HCT116 (cell line): Measurements from ENCODE around the gene LRP1B. TPM values are rescaled to one million over a fixed set of nuclear protein-coding genes. Genes with fewer than 3 reads are reported as not detected.

ENCODE experiments used
- ATAC-seq: fragments of 200-7000 bp; cut with Tn5 transposase; 2 replicates; pipeline ENCODE4 v1.9.1; 2020; ENCODE audit warnings: mild to moderate bottlenecking, moderate library complexity
- BruUV-seq: library from RNA; stranded (reverse); fragments of 400-500 nt; replicated peaks from 2 replicates; lab custom pipeline; 2021; lab: Mats Ljungman, UMichigan
- CTCF ChIA-PET: fragments of 300-600 bp; sonication (Branson Sonifier 250); formaldehyde crosslinking; loops from one replicate; lab custom pipeline; 2021; ENCODE audit warnings: antibody characterized with exemption; lab: Charles Lee
- POLR2A ChIA-PET: fragments of 300-600, 350-600 bp; sonication (Branson Sonifier 250); formaldehyde crosslinking; loops from one replicate; lab custom pipeline; 2021; ENCODE audit warnings: antibody characterized with exemption; lab: Charles Lee
- RAD21 ChIA-PET, 2 experiments: fragments of 300-600 bp; sonication (Branson Sonifier 250); formaldehyde crosslinking; loops; one replicate each; lab custom pipeline; 2023; ENCODE audit warnings: low total read pairs in 2 of 2; ENCODE audit not compliant: uncharacterized antibody in 2 of 2, unreplicated experiment in 2 of 2, low non-redundant PET in 1 of 2; lab: Charles Lee
- DNase-seq: peaks from one replicate; pipeline ENCODE4 v3.0.0-alpha.2; 2010; ENCODE audit warnings: low read depth, low spot score
- H2AFZ ChIP-seq: fragments of 200-600 bp; shearing (Covaris generic), sonication (generic); 2 replicates; pipeline ENCODE4 v1.6.1; 2017; ENCODE audit warnings: low read depth, mixed run types, mixed read lengths, antibody characterized with exemption, low read length; ENCODE audit not compliant: poor library complexity, severe bottlenecking
- H3K27ac ChIP-seq: 2 replicates; pipeline ENCODE4 v1.5.1; 2012; ENCODE audit warnings: low read depth, low read length
- H3K27me3 ChIP-seq: fragments of 200-600 bp; sonication (generic); 2 replicates; pipeline ENCODE4 v1.6.1; 2016; ENCODE audit warnings: mixed run types, low read length, mixed read lengths; ENCODE audit not compliant: insufficient read depth
- H3K36me3 ChIP-seq, 2 experiments: fragments of 200-500 bp in 1 of 2; fragments of 200-600 bp in 1 of 2; sonication (Bioruptor generic) in 1 of 2; sonication (generic) in 1 of 2; 2 replicates each; pipeline versions ENCODE4 v1.5.1 to v1.6.1; 2014 to 2016; ENCODE audit warnings: low read length in 2 of 2, inconsistent platforms in 1 of 2, mixed read lengths in 1 of 2, mixed run types in 1 of 2; ENCODE audit not compliant: insufficient read depth in 2 of 2, control insufficient read depth in 1 of 2
- H3K4me1 ChIP-seq, 2 experiments: fragments of 200-600 bp in 1 of 2; sonication (generic) in 1 of 2; 2 replicates each; pipeline versions ENCODE4 v1.5.1 to v1.6.1; 2012 to 2017; ENCODE audit warnings: low read length in 2 of 2, inconsistent platforms in 1 of 2, mild to moderate bottlenecking in 1 of 2, mixed read lengths in 1 of 2, mixed run types in 1 of 2, moderate library complexity in 1 of 2; ENCODE audit not compliant: insufficient read depth in 2 of 2, control insufficient read depth in 1 of 2
- H3K4me2 ChIP-seq: fragments of 200-600 bp; sonication (generic); 2 replicates; pipeline ENCODE4 v1.6.1; 2017; ENCODE audit warnings: mixed run types, low read length, mixed read lengths
- H3K4me3 ChIP-seq, 2 experiments: fragments of 200-600 bp in 1 of 2; sonication (generic) in 1 of 2; replicated peaks in 1 of 2; 2 replicates each; pipeline ENCODE4 v1.5.1; 2011 to 2016; ENCODE audit warnings: low read length in 2 of 2, control low read depth in 1 of 2, low read depth in 1 of 2, mild to moderate bottlenecking in 1 of 2, mixed read lengths in 1 of 2, mixed run types in 1 of 2
- H3K79me2 ChIP-seq: fragments of 200-600 bp; sonication (generic); 2 replicates; pipeline ENCODE4 v1.6.1; 2017; ENCODE audit warnings: mild to moderate bottlenecking, mixed run types, low read length, moderate library complexity, mixed read lengths; ENCODE audit not compliant: insufficient read depth
- H3K9ac ChIP-seq: fragments of 200-600 bp; sonication (generic); 2 replicates; pipeline ENCODE4 v1.6.1; 2016; ENCODE audit warnings: low read length, mixed read lengths
- H3K9me2 ChIP-seq: fragments of 200-600 bp; sonication (generic), shearing (Covaris generic); 2 replicates; pipeline ENCODE4 v1.6.1; 2017; ENCODE audit warnings: mixed run types, mild to moderate bottlenecking, moderate library complexity; ENCODE audit not compliant: insufficient read depth
- H3K9me3 ChIP-seq, 2 experiments: fragments of 200-500 bp in 1 of 2; fragments of 200-600 bp in 1 of 2; sonication (Bioruptor generic) in 1 of 2; sonication (generic) in 1 of 2; 2 replicates each; pipeline ENCODE4 v1.6.1; 2014 to 2017; ENCODE audit warnings: low read length in 2 of 2, mixed read lengths in 2 of 2, inconsistent platforms in 1 of 2, low read depth in 1 of 2, mild to moderate bottlenecking in 1 of 2, mixed run types in 1 of 2, moderate library complexity in 1 of 2; ENCODE audit not compliant: control insufficient read depth in 1 of 2, insufficient read depth in 1 of 2
- H4K20me1 ChIP-seq: fragments of 200-600 bp; sonication (generic), shearing (Covaris generic); 2 replicates; pipeline ENCODE4 v1.6.1; 2017; ENCODE audit warnings: mixed run types, mild to moderate bottlenecking, moderate library complexity; ENCODE audit not compliant: insufficient read depth
- ELF1 ChIP-seq: IDR thresholded peaks from 2 replicates; pipeline ENCODE4 v1.6.1; 2012; ENCODE audit warnings: low read depth, borderline replicate concordance
- JUND ChIP-seq: IDR thresholded peaks from 2 replicates; pipeline ENCODE4 v1.6.1; 2012
- MAX ChIP-seq: IDR thresholded peaks from 2 replicates; pipeline ENCODE4 v1.6.1; 2012
- POLR2A ChIP-seq: IDR thresholded peaks from 2 replicates; pipeline ENCODE4 v1.7.0; 2011; ENCODE audit warnings: borderline replicate concordance; ENCODE audit not compliant: insufficient read depth, insufficient read length; ENCODE audit errors: extremely low read depth
- REST ChIP-seq: IDR thresholded peaks from 2 replicates; pipeline ENCODE4 v1.6.1; 2012; ENCODE audit warnings: low read depth
- SP1 ChIP-seq: IDR thresholded peaks from 2 replicates; pipeline ENCODE4 v1.6.1; 2012; ENCODE audit warnings: low read depth
- TCF7L2 ChIP-seq: IDR thresholded peaks from 2 replicates; pipeline ENCODE4 v1.7.0; 2011; ENCODE audit warnings: borderline replicate concordance, inconsistent platforms; ENCODE audit not compliant: insufficient read depth, insufficient read length; ENCODE audit errors: extremely low read depth
- ZBTB33 ChIP-seq: IDR thresholded peaks from 2 replicates; pipeline ENCODE4 v1.6.1; 2011; ENCODE audit warnings: mild to moderate bottlenecking, low read length, moderate library complexity; ENCODE audit not compliant: insufficient replicate concordance; ENCODE audit errors: extremely low read depth
- ZNF274 ChIP-seq: fragments of 200-500 bp; sonication (Bioruptor generic); IDR thresholded peaks from 2 replicates; pipeline ENCODE4 v1.6.1; 2014; ENCODE audit warnings: mild to moderate bottlenecking, low read depth, low read length, inconsistent platforms
- intact Hi-C: fragments of 100-400 bp; cut with micrococcal nuclease; formaldehyde crosslinking; loops from 2 replicates; pipeline ENCODE4 v1.10.0; 2022
- total RNA-seq: library from RNA; stranded (reverse); gene quantifications from one replicate; pipeline ENCODE4 v1.2.1, GENCODE V29; 2021; ENCODE audit not compliant: unreplicated experiment

The LRP1B gene
- total RNA-seq, 1 experiment from 2014 or later: 0.34 TPM

DNA sequence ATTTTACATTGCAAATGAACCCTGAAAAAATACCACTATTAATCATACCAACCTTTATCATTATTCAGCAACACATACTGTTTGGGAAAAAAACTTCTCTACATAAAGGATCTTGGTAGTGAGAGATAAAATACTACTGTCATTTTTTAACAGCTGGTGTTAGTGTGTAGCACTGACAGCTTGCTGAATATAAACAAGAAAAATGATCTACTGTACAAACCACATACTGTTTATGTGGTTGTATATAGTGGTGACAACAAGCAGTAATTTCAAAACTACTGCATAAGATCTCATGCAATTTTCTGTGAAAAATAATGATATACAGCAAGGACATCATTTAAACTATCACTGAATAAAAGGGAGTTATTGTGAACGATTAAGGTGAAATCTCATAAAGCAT is 601.2 kb downstream of the LRP1B start:
- no peaks in the 10 kb centered on the region for H4K20me1 ChIP-seq
- no peaks in the 10 kb centered on the region for H3K9me3 ChIP-seq
- no peak overlapping the region for H3K9ac ChIP-seq
- ChIA-PET POLR2A (no interaction called here), RAD21 (no interaction called here), CTCF (interaction anchor here (2.0 kb wide), 1 partner anchor 25 kb away, joined by 4 read pairs; no protein-coding TSS in a partner anchor)
- H2AFZ ChIP-seq: no peak overlapping the region
- no peak overlapping the region for H3K4me3 ChIP-seq
- H3K9me2 ChIP-seq: no peaks in the 10 kb centered on the region
- TF ChIP-seq MAX: no peak
- no peak for TF ChIP-seq ELF1
- no peak for TF ChIP-seq ZBTB33
- no peak for TF ChIP-seq REST
- no peak for TF ChIP-seq ZNF274
- no peak for TF ChIP-seq TCF7L2
- no peak for TF ChIP-seq SP1
- TF ChIP-seq POLR2A: no peak
- no peak for TF ChIP-seq JUND
- no TSS peak for BruUV-seq
- ATAC-seq (no peak), DNase-seq (no peak)
- no peak overlapping the region for H3K4me2 ChIP-seq
- H3K4me1 ChIP-seq: no peaks in the 10 kb centered on the region
- intact Hi-C loops: no loop called here
- H3K79me2 ChIP-seq: no peaks in the 10 kb centered on the region
- H3K27ac ChIP-seq: no peak overlapping the region
- H3K27me3 ChIP-seq: no peaks in the 10 kb centered on the region
- no peaks in the 10 kb centered on the region for H3K36me3 ChIP-seq
